GM23338 (cell line): Measurements from ENCODE around the gene GNB4. TPM values are rescaled to one million over a fixed set of nuclear protein-coding genes. Genes with fewer than 3 reads are reported as not detected.

ENCODE experiments used
- ATAC-seq: fragments of 200-7000 bp; cut with Tn5 transposase; 3 replicates; pipeline ENCODE4 v1.9.1; 2020
- DNase-seq: peaks from one replicate; pipeline ENCODE4 v3.0.0-alpha.2; 2015; ENCODE audit warnings: low spot score
- H2AFZ ChIP-seq: fragments of 200-600 bp; sonication (generic); 2 replicates; pipeline ENCODE4 v1.8.0; 2016; ENCODE audit warnings: antibody characterized with exemption, mild to moderate bottlenecking, moderate library complexity
- H3F3A ChIP-seq: fragments of 200-600 bp; sonication (generic); replicated peaks from 2 replicates; pipeline ENCODE4 v1.8.0; 2017; ENCODE audit warnings: antibody characterized with exemption, mixed run types, low read depth
- H3K27ac ChIP-seq: fragments of 200-600 bp; sonication (generic); 2 replicates; pipeline ENCODE4 v1.6.1; 2016; ENCODE audit warnings: low read depth
- H3K27me3 ChIP-seq: fragments of 200-600 bp; sonication (generic); 2 replicates; pipeline ENCODE4 v1.8.0; 2016; ENCODE audit warnings: mild to moderate bottlenecking, mixed run types, moderate library complexity; ENCODE audit not compliant: insufficient read depth
- H3K36me3 ChIP-seq: fragments of 200-600 bp; sonication (generic); 2 replicates; pipeline ENCODE4 v1.8.0; 2016; ENCODE audit warnings: mild to moderate bottlenecking; ENCODE audit not compliant: insufficient read depth
- H3K4me1 ChIP-seq: fragments of 200-600 bp; sonication (generic); 2 replicates; pipeline ENCODE4 v1.8.0; 2016; ENCODE audit warnings: mild to moderate bottlenecking, moderate library complexity; ENCODE audit not compliant: insufficient read depth
- H3K4me2 ChIP-seq: fragments of 200-600 bp; sonication (generic); 2 replicates; pipeline ENCODE4 v1.7.1; 2017; ENCODE audit warnings: mixed run types
- H3K4me3 ChIP-seq: fragments of 200-600 bp; sonication (generic); 2 replicates; pipeline ENCODE4 v1.6.1; 2016; ENCODE audit warnings: mixed run types
- H3K79me2 ChIP-seq: fragments of 200-600 bp; sonication (generic); replicated peaks from 2 replicates; pipeline ENCODE4 v1.8.0; 2017; ENCODE audit warnings: mild to moderate bottlenecking; ENCODE audit not compliant: insufficient read depth
- H3K9me2 ChIP-seq: fragments of 200-600 bp; sonication (generic); 2 replicates; pipeline ENCODE4 v1.8.0; 2017; ENCODE audit not compliant: insufficient read depth
- H4K20me1 ChIP-seq: fragments of 200-600 bp; sonication (generic); replicated peaks from 2 replicates; pipeline ENCODE4 v1.8.0; 2017; ENCODE audit warnings: mild to moderate bottlenecking; ENCODE audit not compliant: insufficient read depth
- H3K27ac Mint-ChIP-seq: 2 replicates; pipeline ENCODE4 v1.8.0; 2020; ENCODE audit warnings: inconsistent platforms, mild to moderate bottlenecking, moderate library complexity, mixed read lengths
- H3K27me3 Mint-ChIP-seq: 3 replicates; pipeline ENCODE4 v1.8.0; 2022; ENCODE audit warnings: low read depth, mild to moderate bottlenecking, moderate library complexity, mixed read lengths, inconsistent platforms; ENCODE audit not compliant: insufficient read depth, poor library complexity
- H3K36me3 Mint-ChIP-seq: 3 replicates; pipeline ENCODE4 v1.8.0; 2021; ENCODE audit warnings: low read depth, mild to moderate bottlenecking, inconsistent platforms, moderate library complexity, mixed read lengths
- H3K4me1 Mint-ChIP-seq: 3 replicates; pipeline ENCODE4 v1.8.0; 2020; ENCODE audit warnings: mild to moderate bottlenecking, inconsistent platforms, mixed read lengths
- H3K4me3 Mint-ChIP-seq: 3 replicates; pipeline ENCODE4 v1.8.0; 2021; ENCODE audit warnings: moderate library complexity, mild to moderate bottlenecking, inconsistent platforms, mixed read lengths
- H3K9me3 Mint-ChIP-seq: 3 replicates; pipeline ENCODE4 v1.8.0; 2020; ENCODE audit warnings: moderate library complexity, mild to moderate bottlenecking, inconsistent platforms, mixed read lengths
- CREB1 ChIP-seq: fragments of 250-450 bp; sonication (Bioruptor Pico); IDR thresholded peaks from 2 replicates; pipeline ENCODE4 v1.5.0; 2020; ENCODE audit warnings: low read depth, mild to moderate bottlenecking, moderate library complexity
- CTCF ChIP-seq, 2 experiments: fragments of 200-600 bp in 1 of 2; sonication (generic) in 1 of 2; conservative IDR thresholded peaks; 2 replicates each; pipeline versions ENCODE4 v1.5.1 to v1.6.1; 2016 to 2017; ENCODE audit warnings: antibody characterized with exemption in 2 of 2, low read depth in 2 of 2, mild to moderate bottlenecking in 2 of 2, moderate library complexity in 1 of 2
- JUNB ChIP-seq: IDR thresholded peaks from one replicate; pipeline ENCODE4 v1.6.1; 2016; ENCODE audit warnings: antibody characterized with exemption; ENCODE audit not compliant: unreplicated experiment
- ZNF331 ChIP-seq: fragments of 250-450 bp; sonication (Bioruptor Pico); IDR thresholded peaks from 2 replicates; pipeline ENCODE4 v1.5.0; 2020; ENCODE audit warnings: low read depth, mild to moderate bottlenecking, moderate library complexity
- polyA plus RNA-seq: library from polyadenylated mRNA; unstranded; fragments of >200 nt; fragmentation: Nextera tagmentation; extraction: Ambion mirVana; gene quantifications from 2 replicates; pipeline ENCODE4 v1.2.1, GENCODE V29; 2016
- total RNA-seq: library from RNA; depleted of rRNA; stranded (reverse); fragments of >200 nt; shearing (Covaris generic); gene quantifications from 2 replicates; pipeline ENCODE4 v1.2.3, GENCODE V29; 2014
- TF ChIP-seq, protein P1 (sequence below): fragments of 250-450 bp; sonication (Bioruptor Pico); IDR thresholded peaks from 2 replicates; pipeline ENCODE4 v1.5.0; 2020; ENCODE audit warnings: mild to moderate bottlenecking, moderate library complexity
- TF ChIP-seq, protein P2 (sequence below): IDR thresholded peaks from 2 replicates; pipeline ENCODE4 v1.6.1; 2016; ENCODE audit warnings: antibody characterized with exemption

The GNB4 gene
- total and polyA plus RNA-seq, 2 experiments from 2014 or later: 11.3 to 28.4 TPM

DNA sequence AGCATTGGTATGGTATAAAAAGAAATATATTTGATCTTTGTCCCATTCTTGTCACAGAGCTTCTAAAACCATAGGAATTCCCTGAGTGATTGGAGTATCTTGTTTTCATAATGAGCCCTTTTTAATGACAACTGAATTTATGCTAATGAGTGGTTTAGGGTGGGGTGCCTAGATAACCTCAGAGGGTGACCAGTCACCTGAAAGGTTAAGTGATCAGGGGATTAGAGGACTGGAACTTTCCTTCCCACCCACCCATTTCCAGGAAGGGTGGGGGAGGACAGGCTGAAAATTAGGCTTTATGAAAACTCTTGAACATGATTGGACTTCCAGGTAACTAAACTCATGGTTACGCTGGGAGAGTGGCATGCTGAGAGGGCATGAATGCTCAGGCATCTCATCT is 95.3 kb downstream of the GNB4 start (continued):
- TF ChIP-seq, protein P1, sequence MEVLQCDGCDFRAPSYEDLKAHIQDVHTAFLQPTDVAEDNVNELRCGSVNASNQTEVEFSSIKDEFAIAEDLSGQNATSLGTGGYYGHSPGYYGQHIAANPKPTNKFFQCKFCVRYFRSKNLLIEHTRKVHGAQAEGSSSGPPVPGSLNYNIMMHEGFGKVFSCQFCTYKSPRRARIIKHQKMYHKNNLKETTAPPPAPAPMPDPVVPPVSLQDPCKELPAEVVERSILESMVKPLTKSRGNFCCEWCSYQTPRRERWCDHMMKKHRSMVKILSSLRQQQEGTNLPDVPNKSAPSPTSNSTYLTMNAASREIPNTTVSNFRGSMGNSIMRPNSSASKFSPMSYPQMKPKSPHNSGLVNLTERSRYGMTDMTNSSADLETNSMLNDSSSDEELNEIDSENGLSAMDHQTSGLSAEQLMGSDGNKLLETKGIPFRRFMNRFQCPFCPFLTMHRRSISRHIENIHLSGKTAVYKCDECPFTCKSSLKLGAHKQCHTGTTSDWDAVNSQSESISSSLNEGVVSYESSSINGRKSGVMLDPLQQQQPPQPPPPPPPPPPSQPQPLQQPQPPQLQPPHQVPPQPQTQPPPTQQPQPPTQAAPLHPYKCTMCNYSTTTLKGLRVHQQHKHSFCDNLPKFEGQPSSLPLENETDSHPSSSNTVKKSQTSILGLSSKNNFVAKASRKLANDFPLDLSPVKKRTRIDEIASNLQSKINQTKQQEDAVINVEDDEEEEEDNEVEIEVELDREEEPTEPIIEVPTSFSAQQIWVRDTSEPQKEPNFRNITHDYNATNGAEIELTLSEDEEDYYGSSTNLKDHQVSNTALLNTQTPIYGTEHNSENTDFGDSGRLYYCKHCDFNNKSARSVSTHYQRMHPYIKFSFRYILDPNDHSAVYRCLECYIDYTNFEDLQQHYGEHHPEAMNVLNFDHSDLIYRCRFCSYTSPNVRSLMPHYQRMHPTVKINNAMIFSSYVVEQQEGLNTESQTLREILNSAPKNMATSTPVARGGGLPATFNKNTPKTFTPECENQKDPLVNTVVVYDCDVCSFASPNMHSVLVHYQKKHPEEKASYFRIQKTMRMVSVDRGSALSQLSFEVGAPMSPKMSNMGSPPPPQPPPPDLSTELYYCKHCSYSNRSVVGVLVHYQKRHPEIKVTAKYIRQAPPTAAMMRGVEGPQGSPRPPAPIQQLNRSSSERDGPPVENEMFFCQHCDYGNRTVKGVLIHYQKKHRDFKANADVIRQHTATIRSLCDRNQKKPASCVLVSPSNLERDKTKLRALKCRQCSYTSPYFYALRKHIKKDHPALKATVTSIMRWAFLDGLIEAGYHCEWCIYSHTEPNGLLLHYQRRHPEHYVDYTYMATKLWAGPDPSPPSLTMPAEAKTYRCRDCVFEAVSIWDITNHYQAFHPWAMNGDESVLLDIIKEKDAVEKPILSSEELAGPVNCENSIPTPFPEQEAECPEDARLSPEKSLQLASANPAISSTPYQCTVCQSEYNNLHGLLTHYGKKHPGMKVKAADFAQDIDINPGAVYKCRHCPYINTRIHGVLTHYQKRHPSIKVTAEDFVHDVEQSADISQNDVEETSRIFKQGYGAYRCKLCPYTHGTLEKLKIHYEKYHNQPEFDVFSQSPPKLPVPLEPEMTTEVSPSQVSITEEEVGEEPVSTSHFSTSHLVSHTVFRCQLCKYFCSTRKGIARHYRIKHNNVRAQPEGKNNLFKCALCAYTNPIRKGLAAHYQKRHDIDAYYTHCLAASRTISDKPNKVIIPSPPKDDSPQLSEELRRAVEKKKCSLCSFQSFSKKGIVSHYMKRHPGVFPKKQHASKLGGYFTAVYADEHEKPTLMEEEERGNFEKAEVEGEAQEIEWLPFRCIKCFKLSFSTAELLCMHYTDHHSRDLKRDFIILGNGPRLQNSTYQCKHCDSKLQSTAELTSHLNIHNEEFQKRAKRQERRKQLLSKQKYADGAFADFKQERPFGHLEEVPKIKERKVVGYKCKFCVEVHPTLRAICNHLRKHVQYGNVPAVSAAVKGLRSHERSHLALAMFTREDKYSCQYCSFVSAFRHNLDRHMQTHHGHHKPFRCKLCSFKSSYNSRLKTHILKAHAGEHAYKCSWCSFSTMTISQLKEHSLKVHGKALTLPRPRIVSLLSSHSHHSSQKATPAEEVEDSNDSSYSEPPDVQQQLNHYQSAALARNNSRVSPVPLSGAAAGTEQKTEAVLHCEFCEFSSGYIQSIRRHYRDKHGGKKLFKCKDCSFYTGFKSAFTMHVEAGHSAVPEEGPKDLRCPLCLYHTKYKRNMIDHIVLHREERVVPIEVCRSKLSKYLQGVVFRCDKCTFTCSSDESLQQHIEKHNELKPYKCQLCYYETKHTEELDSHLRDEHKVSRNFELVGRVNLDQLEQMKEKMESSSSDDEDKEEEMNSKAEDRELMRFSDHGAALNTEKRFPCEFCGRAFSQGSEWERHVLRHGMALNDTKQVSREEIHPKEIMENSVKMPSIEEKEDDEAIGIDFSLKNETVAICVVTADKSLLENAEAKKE: no peak

- Mint-ChIP-seq H3K27me3 (peaks cover 4% of the 10 kb centered on the region), H3K4me1 (peaks cover 5% of the 10 kb centered on the region; the same call in 2 of the 3 replicates), H3K9me3 (no peaks in the 10 kb centered on the region), H3K36me3 (peaks cover 16% of the 10 kb centered on the region; the same call in 2 of the 3 replicates), H3K27ac (peak overlapping the region; percentile 65; the same call in 1 of the 2 replicates), H3K4me3 (peak overlapping the region; percentile 97)
- 0 out of 2 replicates have a peak, but pooled peaks cover 10% of the 10 kb centered on the region for H4K20me1 ChIP-seq
- ATAC-seq (no peak), DNase-seq (no peak)
- peaks cover 8% of the 10 kb centered on the region for H3K4me1 ChIP-seq
- H3K4me2 ChIP-seq: peak overlapping the region; percentile 96
- peaks cover 18% of the 10 kb centered on the region; the same call in 1 of the 2 replicates for H3K36me3 ChIP-seq
- TF ChIP-seq, protein P2, sequence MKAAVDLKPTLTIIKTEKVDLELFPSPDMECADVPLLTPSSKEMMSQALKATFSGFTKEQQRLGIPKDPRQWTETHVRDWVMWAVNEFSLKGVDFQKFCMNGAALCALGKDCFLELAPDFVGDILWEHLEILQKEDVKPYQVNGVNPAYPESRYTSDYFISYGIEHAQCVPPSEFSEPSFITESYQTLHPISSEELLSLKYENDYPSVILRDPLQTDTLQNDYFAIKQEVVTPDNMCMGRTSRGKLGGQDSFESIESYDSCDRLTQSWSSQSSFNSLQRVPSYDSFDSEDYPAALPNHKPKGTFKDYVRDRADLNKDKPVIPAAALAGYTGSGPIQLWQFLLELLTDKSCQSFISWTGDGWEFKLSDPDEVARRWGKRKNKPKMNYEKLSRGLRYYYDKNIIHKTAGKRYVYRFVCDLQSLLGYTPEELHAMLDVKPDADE: no peak
- TF ChIP-seq CTCF (conservative IDR thresholded peaks at IDR 0.05; ENCODE audit: low read depth in 2 of 2) (no peak), CREB1 (CRISPR knock-in tag) (no peak), JUNB (no peak), ZNF331 (CRISPR knock-in tag) (no peak)
- peak overlapping the region; percentile 71 for H3K4me3 ChIP-seq
- no peak overlapping the region for H3K27ac ChIP-seq
- H3F3A ChIP-seq: no peaks in the 10 kb centered on the region
- H3K79me2 ChIP-seq: peaks cover 17% of the 10 kb centered on the region
- no peaks in the 10 kb centered on the region for H3K9me2 ChIP-seq
- H3K27me3 ChIP-seq: no peaks in the 10 kb centered on the region
- peak overlapping the region; percentile 88 for H2AFZ ChIP-seq
These were observed 102.8 kb downstream of the GNB4 start for GRCh38 chr3:179348325-179349013.
